Measurements from ENCODE around the gene SZT2.

The SZT2 gene

GRCh38 chr1:43354471-43354870 lies 35.2 kb upstream of the SZT2 start:
- TF ChIP-seq, protein P1, sequence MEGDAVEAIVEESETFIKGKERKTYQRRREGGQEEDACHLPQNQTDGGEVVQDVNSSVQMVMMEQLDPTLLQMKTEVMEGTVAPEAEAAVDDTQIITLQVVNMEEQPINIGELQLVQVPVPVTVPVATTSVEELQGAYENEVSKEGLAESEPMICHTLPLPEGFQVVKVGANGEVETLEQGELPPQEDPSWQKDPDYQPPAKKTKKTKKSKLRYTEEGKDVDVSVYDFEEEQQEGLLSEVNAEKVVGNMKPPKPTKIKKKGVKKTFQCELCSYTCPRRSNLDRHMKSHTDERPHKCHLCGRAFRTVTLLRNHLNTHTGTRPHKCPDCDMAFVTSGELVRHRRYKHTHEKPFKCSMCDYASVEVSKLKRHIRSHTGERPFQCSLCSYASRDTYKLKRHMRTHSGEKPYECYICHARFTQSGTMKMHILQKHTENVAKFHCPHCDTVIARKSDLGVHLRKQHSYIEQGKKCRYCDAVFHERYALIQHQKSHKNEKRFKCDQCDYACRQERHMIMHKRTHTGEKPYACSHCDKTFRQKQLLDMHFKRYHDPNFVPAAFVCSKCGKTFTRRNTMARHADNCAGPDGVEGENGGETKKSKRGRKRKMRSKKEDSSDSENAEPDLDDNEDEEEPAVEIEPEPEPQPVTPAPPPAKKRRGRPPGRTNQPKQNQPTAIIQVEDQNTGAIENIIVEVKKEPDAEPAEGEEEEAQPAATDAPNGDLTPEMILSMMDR (conservative IDR thresholded peaks at IDR 0.05; ENCODE audit: low read depth, low read length), result no peak
- no peak for DNase-seq (ENCODE audit: low read depth)
- H3K4me3 ChIP-seq (ENCODE audit: low read depth, low read length), result no peak overlapping the region

GRCh38 chr1:43354936-43355335 lies 34.8 kb upstream of the SZT2 start:
- H3K4me3 ChIP-seq (ENCODE audit: low read depth, low read length), result no peak overlapping the region
- no peak for DNase-seq (ENCODE audit: low read depth)
- TF ChIP-seq, protein P1 (conservative IDR thresholded peaks at IDR 0.05; ENCODE audit: low read depth, low read length), result no peak

DNA sequence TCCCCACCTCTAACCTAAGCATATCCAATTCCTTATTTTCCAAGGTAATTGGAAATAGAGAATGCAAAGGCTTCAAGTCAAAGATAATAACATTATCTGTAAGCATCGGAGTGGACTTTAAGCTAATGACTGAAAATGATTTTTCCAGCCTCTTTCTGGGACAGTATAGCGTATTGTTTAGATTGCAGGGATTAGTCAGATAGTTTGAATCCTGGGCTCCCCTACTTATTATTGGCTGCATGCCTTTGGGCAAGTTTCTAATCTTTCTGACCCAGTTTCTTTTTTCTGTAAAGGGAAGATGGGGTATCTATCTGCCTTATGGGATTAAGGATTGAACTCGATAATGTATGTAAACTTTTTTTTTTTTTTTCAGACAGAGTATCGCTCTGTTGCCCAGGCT lies 32.4 kb upstream of the SZT2 start:
- H3K4me3 ChIP-seq (ENCODE audit: low read depth, low read length), result no peak overlapping the region
- DNase-seq (ENCODE audit: low read depth), result no peak
- TF ChIP-seq, protein P1 (conservative IDR thresholded peaks at IDR 0.05; ENCODE audit: low read depth, low read length), result no peak

GRCh38 chr1:43358121-43358745 lies 31.5 kb upstream of the SZT2 start:
- TF ChIP-seq, protein P1 (conservative IDR thresholded peaks at IDR 0.05; ENCODE audit: low read depth, low read length), result peak; percentile 51
- peak; percentile 51 for DNase-seq (ENCODE audit: low read depth)
- H3K4me3 ChIP-seq (ENCODE audit: low read depth, low read length), result peak overlapping the region; percentile 64

- TF ChIP-seq, protein P1 (conservative IDR thresholded peaks at IDR 0.05; ENCODE audit: low read depth, low read length), result no peak
- H3K4me3 ChIP-seq (ENCODE audit: low read depth, low read length), result peak within 1 kb of the TSS; percentile 64
- DNase-seq (ENCODE audit: low read depth), result peak; percentile 96
Observed at GRCh38 chr1:43358746-43359693, 30.7 kb upstream of the SZT2 start, which contains the start of gene CDC20. CDC20 (plus strand) TSS chr1:43358981; CDS start chr1:43359216, 235 bp downstream.

DNA sequence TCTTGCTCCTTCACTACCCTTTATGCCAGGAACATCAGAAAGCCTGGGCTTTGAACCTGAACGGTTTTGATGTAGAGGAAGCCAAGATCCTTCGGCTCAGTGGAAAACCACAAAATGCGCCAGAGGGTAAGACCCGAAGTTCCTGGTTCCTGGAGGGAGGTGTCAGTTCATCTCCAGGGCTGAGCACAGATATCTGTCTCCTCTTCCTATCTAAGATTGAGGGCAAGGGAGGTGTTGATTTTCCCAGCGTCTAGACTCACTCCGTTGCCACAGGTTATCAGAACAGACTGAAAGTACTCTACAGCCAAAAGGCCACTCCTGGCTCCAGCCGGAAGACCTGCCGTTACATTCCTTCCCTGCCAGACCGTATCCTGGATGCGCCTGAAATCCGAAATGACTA lies 30.0 kb upstream of the SZT2 start:
- TF ChIP-seq, protein P1 (conservative IDR thresholded peaks at IDR 0.05; ENCODE audit: low read depth, low read length), result no peak
- H3K4me3 ChIP-seq (ENCODE audit: low read depth, low read length), result no peak overlapping the region
- DNase-seq (ENCODE audit: low read depth), result no peak
